HG02571 (cell line): Measurements from ENCODE around the gene SBDS.
"Not testable (repeated sequence)": the region's sequence is repeated elsewhere in the genome, so short reads cannot be mapped to it uniquely, and the experiment has no call there.

Experiments used
- ATAC-seq: cut with Tn5 transposase; IDR thresholded peaks from one replicate; pipeline ENCODE4 v1.9.1; 2021; ENCODE audit warnings: mild to moderate bottlenecking, moderate library complexity; ENCODE audit not compliant: unreplicated experiment

SBDS gene

GRCh38 chr7:66996444-66997191, 1.2 kb upstream of the SBDS start, which contains the start of gene TYW1:
Gene TYW1 (plus strand): TSS chr7:66996833. CDS start chr7:66996979, 146 bp downstream.
- peak; percentile 90 for ATAC-seq

GRCh38 chr7:66994691-66995049, 716 bp downstream of the SBDS start:
- ATAC-seq: peak; percentile 21

- ATAC-seq: not testable (repeated sequence)
These were observed 1.3 kb downstream of the SBDS start for GRCh38 chr7:66994051-66994450.

- ATAC-seq: not testable (repeated sequence)
These were observed 5.8 kb downstream of the SBDS start for GRCh38 chr7:66989552-66989951.

GRCh38 chr7:66980336-66980735, 15.1 kb downstream of the SBDS start:
- ATAC-seq: not testable (repeated sequence)

- not testable (repeated sequence) for ATAC-seq
These were observed 16.4 kb downstream of the SBDS start for GRCh38 chr7:66979013-66979412.

GRCh38 chr7:66978312-66978711, 17.1 kb downstream of the SBDS start:
- not testable (repeated sequence) for ATAC-seq

GRCh38 chr7:66974986-66975590, 20.3 kb downstream of the SBDS start:
- no peak for ATAC-seq

GRCh38 chr7:66970310-66970709, 25.1 kb downstream of the SBDS start:
- no peak for ATAC-seq

GRCh38 chr7:66969001-66969400, 26.4 kb downstream of the SBDS start:
- ATAC-seq: not testable (repeated sequence)

- ATAC-seq: no peak
These were observed 28.4 kb downstream of the SBDS start for GRCh38 chr7:66967029-66967428.

- ATAC-seq: no peak
These were observed 31.0 kb downstream of the SBDS start for GRCh38 chr7:66964411-66964810.

GRCh38 chr7:66961096-66961495, 34.3 kb downstream of the SBDS start:
- ATAC-seq: no peak

GRCh38 chr7:66960192-66960591, 35.2 kb downstream of the SBDS start:
- ATAC-seq: no peak

GRCh38 chr7:66958538-66959350, 36.6 kb downstream of the SBDS start:
- ATAC-seq: no peak

GRCh38 chr7:66957595-66958290, 37.6 kb downstream of the SBDS start:
- ATAC-seq: no peak

- ATAC-seq: no peak
These were observed 42.4 kb downstream of the SBDS start for GRCh38 chr7:66953044-66953427.

GRCh38 chr7:66952343-66953043, 42.9 kb downstream of the SBDS start:
- no peak for ATAC-seq

GRCh38 chr7:66950763-66951162, 44.6 kb downstream of the SBDS start:
- no peak for ATAC-seq

- no peak for ATAC-seq
These were observed 45.1 kb downstream of the SBDS start for GRCh38 chr7:66950311-66950710.
